ENCODE data around the gene FAM234A.

FAM234A gene

GRCh38 chr16:283033-283805, 48.6 kb downstream of the FAM234A start, which contains the start of gene PDIA2:
Gene PDIA2, plus strand, starts transcription at chr16:283164. Its CDS starts 6 bp downstream, at chr16:283170.
- no peak for DNase-seq

- DNase-seq, result no peak
Measured at GRCh38 chr16:284204-285120, 49.8 kb downstream of the FAM234A start.

- no peak for DNase-seq
Measured at GRCh38 chr16:285146-286055, 50.8 kb downstream of the FAM234A start.

- DNase-seq, result no peak
Measured at GRCh38 chr16:286491-287297, 52.1 kb downstream of the FAM234A start.

- no peak for DNase-seq
Measured at GRCh38 chr16:287298-287811, 52.7 kb downstream of the FAM234A start.

- DNase-seq, result no peak
Measured at GRCh38 chr16:287981-288920, 53.6 kb downstream of the FAM234A start.

- no peak for DNase-seq
Measured at GRCh38 chr16:289395-289997, 54.9 kb downstream of the FAM234A start.

DNA sequence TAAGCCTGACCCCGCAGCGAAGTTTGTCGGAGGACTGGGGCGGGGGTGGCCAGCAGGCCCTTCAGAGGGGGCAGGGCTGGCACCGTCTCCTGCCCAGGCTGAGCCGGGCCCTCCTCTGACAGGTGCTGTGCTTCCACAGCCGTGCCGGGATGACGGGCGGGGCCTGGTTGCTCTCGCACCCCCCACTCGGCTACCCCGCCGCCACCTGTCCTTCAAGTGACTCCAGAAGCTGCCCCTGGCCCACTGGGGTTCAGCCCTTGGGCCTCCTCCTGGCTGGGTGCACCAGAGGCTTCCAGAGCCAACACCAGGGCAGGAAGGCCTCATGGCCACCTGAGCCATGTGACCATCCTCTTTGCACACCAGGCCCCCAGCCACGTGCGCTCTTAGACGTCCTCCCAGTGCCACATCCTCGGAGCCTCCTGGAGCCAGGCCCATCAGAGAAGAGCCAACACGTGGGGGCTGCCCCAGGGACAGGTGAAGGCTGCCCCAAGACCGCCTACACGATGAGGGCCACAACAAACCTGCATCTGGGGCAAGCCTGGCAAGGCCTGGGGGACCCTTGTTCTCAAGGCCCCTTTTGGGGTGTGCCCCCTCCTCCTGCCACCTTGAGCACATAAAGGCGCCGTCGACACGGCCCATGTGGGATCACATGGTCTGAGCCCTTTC, 55.5 kb downstream of the FAM234A start:
- DNase-seq, result no peak

- DNase-seq, result no peak
Measured at GRCh38 chr16:290681-291405, 56.2 kb downstream of the FAM234A start.

DNA sequence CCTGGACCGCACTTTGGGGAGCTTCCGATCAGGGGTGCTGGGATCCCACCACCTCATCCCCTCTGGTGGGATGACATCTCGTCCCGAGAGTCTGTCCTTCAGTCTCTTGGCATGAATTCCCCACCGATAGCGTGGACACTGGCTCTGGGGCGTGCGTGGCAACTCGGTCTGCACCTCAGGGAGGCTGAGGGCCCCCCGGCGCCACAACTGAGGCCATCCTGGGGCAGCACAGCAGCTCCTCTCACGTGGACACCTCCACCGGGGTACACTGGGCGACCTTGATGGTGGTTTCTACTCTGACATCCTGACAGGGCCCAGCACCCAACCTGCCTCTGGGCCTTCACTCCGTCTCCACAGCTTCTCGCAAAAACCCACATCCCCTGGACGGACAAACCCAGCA, 56.9 kb downstream of the FAM234A start:
- DNase-seq, result no peak

GRCh38 chr16:293043-293775, 58.6 kb downstream of the FAM234A start:
- DNase-seq, result no peak

DNA sequence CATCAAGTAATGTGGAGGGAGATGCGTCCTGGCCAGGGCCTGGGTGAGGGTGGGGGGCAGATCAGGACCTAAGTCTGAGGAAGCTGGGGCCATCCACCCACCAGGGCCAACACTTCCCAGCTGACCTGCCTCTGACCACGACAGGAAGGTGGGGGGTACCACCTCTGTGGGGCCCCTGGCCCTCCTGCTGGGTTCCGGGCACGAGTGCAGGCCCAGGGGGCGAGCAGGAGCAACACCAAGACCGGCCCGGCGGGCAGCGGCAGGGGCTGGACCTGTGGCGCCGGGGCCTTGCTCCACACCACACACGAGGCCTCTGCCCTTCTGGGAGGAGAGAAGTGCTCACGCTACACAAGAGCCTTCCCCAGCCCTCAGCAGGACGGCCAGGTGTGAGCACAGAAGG, 61.7 kb downstream of the FAM234A start:
- no peak for DNase-seq

- DNase-seq, result no peak
Measured at GRCh38 chr16:296806-297510, 62.3 kb downstream of the FAM234A start.

GRCh38 chr16:297832-298231, 63.2 kb downstream of the FAM234A start:
- DNase-seq, result no peak

GRCh38 chr16:301235-301634, 66.6 kb downstream of the FAM234A start:
- no peak for DNase-seq

- no peak for DNase-seq
Measured at GRCh38 chr16:301950-302349, 67.3 kb downstream of the FAM234A start.

DNA sequence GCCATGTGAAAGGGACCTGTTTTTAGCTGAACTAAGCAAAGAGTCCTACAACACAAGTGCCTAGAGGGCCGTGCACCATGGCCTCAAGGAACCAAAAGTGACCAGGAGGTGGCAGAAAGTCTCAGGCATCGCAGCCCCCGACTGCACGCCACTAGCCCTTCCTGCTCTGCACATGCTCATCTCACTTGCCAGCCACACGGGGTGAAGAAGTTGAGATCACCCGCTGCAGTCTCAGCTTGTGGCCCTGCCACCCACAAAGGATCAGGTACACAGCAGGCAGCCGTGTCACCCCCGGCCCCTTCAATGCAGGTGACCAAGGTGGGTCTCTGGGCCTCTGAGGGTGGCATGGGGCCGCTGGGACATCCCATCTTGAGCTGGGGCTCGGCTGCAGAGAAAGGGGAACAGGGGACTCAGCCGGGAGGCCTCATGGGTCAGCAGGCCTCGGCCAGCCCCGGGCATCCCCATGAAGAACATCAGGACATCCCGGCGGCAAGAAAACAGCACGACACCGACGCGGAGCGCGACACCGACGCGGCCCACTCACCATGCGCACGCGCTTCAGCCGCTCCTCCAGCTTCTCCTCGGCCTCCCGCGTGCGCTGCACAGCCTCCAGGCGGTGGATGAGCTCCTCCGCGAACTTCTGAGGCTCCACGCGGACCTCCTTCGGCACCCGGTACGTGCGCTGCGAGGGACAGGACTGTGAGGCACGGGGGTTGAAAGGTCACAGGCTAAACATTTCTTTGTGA, 69.3 kb downstream of the FAM234A start:
- DNase-seq, result no peak

Data from right forelimb (tissue), 1 donor.